Measurements from ENCODE around the gene PKP2. TPM values are rescaled to one million over a fixed set of nuclear protein-coding genes. Genes with fewer than 3 reads are reported as not detected.

Gene PKP2
- total RNA-seq, 1 experiment from 2014 or later = 5.3 TPM

GRCh38 chr12:32770141-32770540 lies 126.4 kb downstream of the PKP2 start:
- BruUV-seq (replicated peaks) = no TSS peak
- Histone ChIP-seq H3K9me3 (ENCODE audit: low read depth, low read length, poor library complexity, severe bottlenecking) (no peaks in the 10 kb centered on the region), H3K27ac (ENCODE audit: low read depth, low read length, poor library complexity, severe bottlenecking) (no peak overlapping the region), H3K4me1 (ENCODE audit: insufficient read depth, low read length, poor library complexity, severe bottlenecking) (no peaks in the 10 kb centered on the region), H3K27me3 (replicated peaks; ENCODE audit: insufficient read depth, low read depth, low read length, poor library complexity) (peaks cover 12% of the 10 kb centered on the region), H3K36me3 (ENCODE audit: insufficient read depth, low read length, poor library complexity, severe bottlenecking) (no peaks in the 10 kb centered on the region), H3K4me3 (ENCODE audit: low read depth, low read length, poor library complexity, severe bottlenecking) (no peak overlapping the region)
- POLR2A ChIA-PET (ENCODE audit: low non-redundant PET) = no interaction called here
- intact Hi-C loops (cut with micrococcal nuclease; ENCODE audit: unreplicated experiment) = no loop called here
- no peak for DNase-seq (ENCODE audit: low spot score)
- TF ChIP-seq CTCF (conservative IDR thresholded peaks at IDR 0.05; ENCODE audit: low read depth, low read length) (no peak), EZH2 (IDR thresholded peaks at IDR 0.05; ENCODE audit: borderline replicate concordance, low read depth, low read length, poor library complexity, severe bottlenecking) (no peak)
- CTCF ChIA-PET = no interaction called here

- TF ChIP-seq EZH2 (IDR thresholded peaks at IDR 0.05; ENCODE audit: borderline replicate concordance, low read depth, low read length, poor library complexity, severe bottlenecking) (no peak), CTCF (conservative IDR thresholded peaks at IDR 0.05; ENCODE audit: low read depth, low read length) (no peak)
- intact Hi-C loops (cut with micrococcal nuclease; ENCODE audit: unreplicated experiment) = no loop called here
- ChIA-PET CTCF (no interaction called here), POLR2A (ENCODE audit: low non-redundant PET) (no interaction called here)
- peaks cover 12% of the 10 kb centered on the region for H3K27me3 ChIP-seq (replicated peaks; ENCODE audit: insufficient read depth, low read depth, low read length, poor library complexity)
- DNase-seq (ENCODE audit: low spot score) = no peak
- no peak overlapping the region for H3K4me3 ChIP-seq (ENCODE audit: low read depth, low read length, poor library complexity, severe bottlenecking)
- no peak overlapping the region for H3K27ac ChIP-seq (ENCODE audit: low read depth, low read length, poor library complexity, severe bottlenecking)
- H3K4me1 ChIP-seq (ENCODE audit: insufficient read depth, low read length, poor library complexity, severe bottlenecking) = no peaks in the 10 kb centered on the region
- no TSS peak for BruUV-seq (replicated peaks)
- no peaks in the 10 kb centered on the region for H3K36me3 ChIP-seq (ENCODE audit: insufficient read depth, low read length, poor library complexity, severe bottlenecking)
- no peaks in the 10 kb centered on the region for H3K9me3 ChIP-seq (ENCODE audit: low read depth, low read length, poor library complexity, severe bottlenecking)
Measured at GRCh38 chr12:32768518-32768917, 128.1 kb downstream of the PKP2 start.

GRCh38 chr12:32765906-32766305 lies 130.7 kb downstream of the PKP2 start:
- BruUV-seq (replicated peaks) = no TSS peak
- TF ChIP-seq CTCF (conservative IDR thresholded peaks at IDR 0.05; ENCODE audit: low read depth, low read length) (no peak), EZH2 (IDR thresholded peaks at IDR 0.05; ENCODE audit: borderline replicate concordance, low read depth, low read length, poor library complexity, severe bottlenecking) (no peak)

More at GRCh38 chr12:32765906-32766305, 130.7 kb downstream of the PKP2 start:
- H3K9me3 ChIP-seq (ENCODE audit: low read depth, low read length, poor library complexity, severe bottlenecking) = no peaks in the 10 kb centered on the region
- peaks cover 21% of the 10 kb centered on the region for H3K27me3 ChIP-seq (replicated peaks; ENCODE audit: insufficient read depth, low read depth, low read length, poor library complexity)
- ChIA-PET CTCF (no interaction called here), POLR2A (ENCODE audit: low non-redundant PET) (no interaction called here)
- DNase-seq (ENCODE audit: low spot score) = no peak
- no peaks in the 10 kb centered on the region for H3K36me3 ChIP-seq (ENCODE audit: insufficient read depth, low read length, poor library complexity, severe bottlenecking)
- H3K4me1 ChIP-seq (ENCODE audit: insufficient read depth, low read length, poor library complexity, severe bottlenecking) = no peaks in the 10 kb centered on the region
- H3K4me3 ChIP-seq (ENCODE audit: low read depth, low read length, poor library complexity, severe bottlenecking) = no peak overlapping the region
- intact Hi-C loops (cut with micrococcal nuclease; ENCODE audit: unreplicated experiment) = no loop called here
- H3K27ac ChIP-seq (ENCODE audit: low read depth, low read length, poor library complexity, severe bottlenecking) = no peak overlapping the region
